GM12872 (cell line): ENCODE measurements around the gene FFAR1.

Experiments
- CTCF ChIP-seq: IDR thresholded peaks from 3 replicates; pipeline ENCODE4 v1.5.1; 2011; ENCODE audit warnings: low read depth, mild to moderate bottlenecking, low read length, moderate library complexity; ENCODE audit not compliant: insufficient read depth

The FFAR1 gene

GRCh38 chr19:35370722-35371121, 23.0 kb downstream of the FFAR1 start, which contains the start of gene GPR42:
GPR42 (plus strand) TSS chr19:35371068; CDS start chr19:35371360, 292 bp downstream.
- TF ChIP-seq CTCF, result no peak

GRCh38 chr19:35373492-35373891, 25.8 kb downstream of the FFAR1 start:
- no peak for TF ChIP-seq CTCF

DNA sequence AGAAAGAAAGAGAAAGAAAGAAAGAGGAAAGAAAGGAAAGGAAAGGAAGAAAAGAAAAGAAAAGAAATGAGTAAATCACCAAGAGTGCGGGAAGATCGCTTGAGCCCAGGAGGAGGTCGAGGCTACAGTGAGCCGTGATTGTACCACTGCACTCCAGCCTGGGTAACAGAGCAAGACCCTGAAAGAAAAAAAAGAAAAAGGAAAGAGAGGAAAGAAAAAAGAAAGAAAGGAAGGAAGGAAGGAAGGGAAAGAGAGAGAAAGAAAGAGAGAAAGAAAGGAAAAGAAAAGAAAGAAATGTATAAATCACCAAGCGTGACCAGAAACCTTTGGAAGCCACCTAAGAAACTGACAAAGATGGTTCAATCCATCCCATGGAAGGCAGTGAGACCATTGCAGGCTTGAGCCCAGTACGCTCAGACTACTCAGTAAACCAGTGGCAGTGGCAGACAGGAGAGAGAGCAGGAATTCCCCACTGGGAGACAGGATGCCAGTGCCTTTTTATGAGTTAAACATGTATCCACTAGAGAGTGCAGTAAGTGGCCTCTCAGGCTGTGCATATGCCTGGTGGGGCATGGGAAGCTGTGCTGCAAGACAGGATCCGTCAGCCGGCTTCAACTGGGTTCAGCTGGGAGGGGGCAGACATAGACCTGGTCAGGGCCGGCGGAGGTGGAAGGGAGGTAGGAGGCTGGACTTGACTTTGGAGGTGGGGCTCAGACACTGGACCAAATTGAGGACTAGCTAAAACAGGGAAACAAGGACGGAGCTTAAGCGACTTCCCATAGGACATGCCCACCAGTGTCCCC, 28.0 kb downstream of the FFAR1 start:
- TF ChIP-seq CTCF, result no peak

- no peak for TF ChIP-seq CTCF
These were observed 30.0 kb downstream of the FFAR1 start for GRCh38 chr19:35377656-35378055.

GRCh38 chr19:35378356-35378755, 30.7 kb downstream of the FFAR1 start:
- no peak for TF ChIP-seq CTCF

DNA sequence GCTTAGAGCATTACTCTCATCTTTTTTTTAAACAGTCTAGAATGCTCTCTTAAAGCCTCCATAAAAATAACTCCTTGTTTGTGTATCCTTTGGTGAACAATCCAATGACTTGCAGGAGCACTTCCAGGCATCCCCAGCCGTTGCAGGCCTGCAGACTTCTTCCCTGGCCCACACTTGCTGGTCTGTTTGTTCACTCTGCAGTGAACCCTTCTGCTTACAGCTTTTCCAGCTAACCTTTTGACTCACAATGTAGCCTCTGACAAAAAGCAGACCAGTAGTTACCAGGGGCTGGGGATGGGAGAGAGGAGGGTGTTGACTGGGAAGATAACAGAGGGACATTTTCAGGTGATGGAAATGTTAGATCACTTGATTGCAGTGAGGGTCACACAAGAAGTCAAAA, 32.3 kb downstream of the FFAR1 start:
- no peak for TF ChIP-seq CTCF

DNA sequence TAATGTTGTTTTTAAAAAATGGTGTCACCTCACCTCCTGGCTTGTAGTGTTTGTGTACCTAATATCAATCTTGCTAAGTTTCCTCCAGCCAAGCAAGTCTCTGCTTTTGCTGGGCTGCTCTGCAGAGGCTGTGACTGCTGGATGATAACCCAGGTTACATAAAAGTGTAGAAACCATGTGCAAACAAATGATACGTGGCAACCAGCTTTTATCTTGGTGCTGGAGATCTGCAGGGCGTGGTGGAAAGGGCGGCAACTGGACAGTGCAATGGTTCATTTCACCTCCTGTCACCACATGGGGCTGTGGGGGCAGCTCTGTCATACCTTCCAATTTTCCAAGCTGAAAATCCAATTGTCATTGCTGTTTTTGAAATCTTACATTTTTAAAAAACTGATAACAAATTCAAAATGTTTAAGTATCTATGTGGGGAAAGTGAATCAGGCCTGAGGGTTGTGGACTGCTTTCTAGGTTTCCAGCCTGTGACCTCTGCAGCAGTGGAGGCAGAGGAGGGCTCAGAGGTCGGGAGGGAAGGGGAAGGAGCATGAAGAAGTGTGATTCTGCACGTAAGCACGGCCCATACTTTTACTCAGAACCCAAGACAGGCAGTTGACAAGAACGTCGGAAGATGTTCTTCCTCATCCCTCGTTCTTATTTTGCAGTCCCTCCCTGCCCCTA, 32.9 kb downstream of the FFAR1 start:
- no peak for TF ChIP-seq CTCF
